Measurements from ENCODE around the gene PWWP2B. TPM values are rescaled to one million over a fixed set of nuclear protein-coding genes. Genes with fewer than 3 reads are reported as not detected.

Gene PWWP2B
- total RNA-seq, 2 donors from 2014 or later = 1.5 to 3.1 TPM

DNA sequence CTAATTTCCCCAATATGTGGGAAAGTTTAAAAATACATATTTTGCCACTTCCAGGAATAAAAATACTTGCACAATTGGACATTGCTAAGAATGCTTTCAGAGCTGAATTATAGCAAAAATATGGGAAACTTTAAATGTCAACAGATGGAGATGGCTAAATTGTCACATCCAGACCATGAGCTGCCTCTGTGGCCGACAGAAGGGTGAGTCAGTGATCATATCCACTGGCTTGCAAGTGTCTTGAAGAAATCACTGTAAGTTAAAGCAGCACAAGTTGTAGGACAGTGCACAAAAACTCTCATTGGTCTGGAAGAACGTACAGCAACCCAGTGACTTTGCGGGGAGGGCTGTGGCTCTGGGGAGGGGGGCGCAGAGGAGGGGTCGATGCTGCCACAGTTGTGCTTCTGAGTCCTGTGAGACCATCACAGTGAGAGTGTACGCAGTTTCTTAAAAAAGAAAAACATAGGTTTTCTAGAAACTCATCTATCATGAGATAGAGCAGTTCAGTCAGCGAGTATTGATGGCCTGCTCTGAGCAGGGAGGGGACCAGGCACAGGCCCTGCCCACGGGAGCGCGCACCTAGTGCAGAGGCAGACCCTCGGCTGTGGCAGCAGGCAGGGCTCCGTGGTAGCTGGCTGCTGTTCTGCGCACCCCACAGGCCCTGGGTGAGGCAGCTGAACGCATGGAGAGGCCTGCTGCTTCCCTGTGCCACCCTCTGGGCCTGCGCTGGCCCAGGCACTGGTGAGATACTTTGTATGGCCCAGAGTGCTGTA is 39.5 kb upstream of the PWWP2B start:
- H3K36me3 Mint-ChIP-seq (ENCODE audit: low read depth) = no peaks in the 10 kb centered on the region
- no peaks in the 10 kb centered on the region for H3K27me3 Mint-ChIP-seq

GRCh38 chr10:132359305-132360040 is 37.5 kb upstream of the PWWP2B start:
- Mint-ChIP-seq H3K27me3 (no peaks in the 10 kb centered on the region), H3K4me1 (peaks cover 5% of the 10 kb centered on the region), H3K9me3 (peaks cover 5% of the 10 kb centered on the region), H3K36me3 (ENCODE audit: low read depth) (peaks cover 7% of the 10 kb centered on the region), H3K4me3 (no peak overlapping the region), H3K27ac (no peak overlapping the region)
- no peak for ATAC-seq (replicated peaks)

More for the DNA sequence above, 39.5 kb upstream of the PWWP2B start:
- ATAC-seq (replicated peaks) = no peak
- Mint-ChIP-seq H3K4me3 (no peak overlapping the region), H3K9me3 (no peaks in the 10 kb centered on the region), H3K27ac (no peak overlapping the region), H3K4me1 (peaks cover 4% of the 10 kb centered on the region)

DNA sequence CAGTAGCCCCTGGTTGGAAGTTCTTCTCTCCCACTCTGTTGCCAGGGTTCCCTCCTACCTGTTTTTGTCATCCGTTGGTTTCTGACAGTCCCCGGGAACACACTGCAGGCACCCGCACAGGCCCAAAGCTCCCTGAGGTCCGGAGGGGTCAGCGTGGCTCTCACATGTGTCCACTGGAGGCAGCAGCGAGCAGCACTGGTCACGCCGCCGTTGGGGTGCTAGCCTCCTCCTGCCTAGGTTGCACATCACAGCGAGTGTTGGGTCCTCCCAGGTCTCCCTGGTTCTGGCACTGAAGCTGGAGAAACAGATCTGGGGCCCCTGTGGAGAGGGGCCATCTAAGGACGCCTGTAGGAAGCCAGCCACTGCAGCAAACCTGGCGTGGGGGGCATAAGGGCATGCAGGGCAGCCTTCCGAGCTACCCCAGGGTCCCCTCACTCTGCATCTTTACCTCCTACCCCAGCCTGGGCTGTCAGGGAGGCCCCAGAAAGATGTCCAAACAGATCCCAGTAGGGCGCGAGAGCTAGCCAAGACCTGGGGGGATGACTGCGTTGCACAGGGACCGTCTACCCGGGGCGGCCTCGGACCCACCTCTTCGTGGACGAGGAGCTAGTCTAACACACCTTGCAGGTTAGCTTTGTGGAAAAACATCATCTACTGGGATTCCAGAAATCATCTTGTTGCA is 36.1 kb upstream of the PWWP2B start:
- Mint-ChIP-seq H3K27me3 (no peaks in the 10 kb centered on the region), H3K27ac (no peak overlapping the region), H3K4me3 (no peak overlapping the region), H3K36me3 (ENCODE audit: low read depth) (peaks cover 14% of the 10 kb centered on the region), H3K4me1 (peaks cover 10% of the 10 kb centered on the region), H3K9me3 (peaks cover 9% of the 10 kb centered on the region)
- no peak for ATAC-seq (replicated peaks)

DNA sequence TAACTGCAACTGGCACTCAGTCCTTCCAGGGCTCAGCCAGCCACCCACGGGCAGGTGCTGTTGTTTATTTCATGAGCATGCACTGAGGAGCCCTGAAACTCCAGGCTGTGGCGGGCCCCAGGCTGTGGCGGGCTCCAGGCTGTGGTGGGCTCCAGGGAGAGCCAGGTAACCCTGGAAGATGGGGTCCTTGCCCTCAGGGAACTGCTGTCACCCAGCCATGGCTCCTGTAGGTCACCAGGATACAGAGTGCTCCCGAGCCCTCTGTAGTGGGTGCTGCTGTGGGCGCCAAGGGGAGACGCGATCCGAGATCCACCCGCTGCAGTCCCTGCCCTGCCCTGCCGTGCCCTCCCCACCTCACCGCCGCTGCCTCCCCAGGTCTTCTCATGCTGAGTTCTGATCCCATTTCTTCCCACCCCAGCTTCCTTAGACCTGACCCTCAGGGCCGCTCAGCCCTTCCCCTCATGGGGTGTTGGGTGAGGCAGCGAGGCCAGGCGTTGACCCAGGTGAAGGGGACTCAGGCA is 35.4 kb upstream of the PWWP2B start:
- H3K4me1 Mint-ChIP-seq = peaks cover 10% of the 10 kb centered on the region
- no peak overlapping the region for H3K27ac Mint-ChIP-seq
- ATAC-seq (replicated peaks) = no peak
- H3K27me3 Mint-ChIP-seq = no peaks in the 10 kb centered on the region
- H3K4me3 Mint-ChIP-seq = no peak overlapping the region
- peaks cover 14% of the 10 kb centered on the region for H3K36me3 Mint-ChIP-seq (ENCODE audit: low read depth)
- peaks cover 9% of the 10 kb centered on the region for H3K9me3 Mint-ChIP-seq

- H3K27me3 Mint-ChIP-seq = no peaks in the 10 kb centered on the region
- H3K4me1 Mint-ChIP-seq = peaks cover 10% of the 10 kb centered on the region
- H3K4me3 Mint-ChIP-seq = no peak overlapping the region
- no peak overlapping the region for H3K27ac Mint-ChIP-seq
- peaks cover 9% of the 10 kb centered on the region for H3K9me3 Mint-ChIP-seq
- peaks cover 16% of the 10 kb centered on the region for H3K36me3 Mint-ChIP-seq (ENCODE audit: low read depth)
- no peak for ATAC-seq (replicated peaks)
These were observed 34.8 kb upstream of the PWWP2B start for GRCh38 chr10:132362151-132362611.

- H3K36me3 Mint-ChIP-seq (ENCODE audit: low read depth) = peaks cover 20% of the 10 kb centered on the region
- no peak overlapping the region for H3K27ac Mint-ChIP-seq
- no peaks in the 10 kb centered on the region for H3K27me3 Mint-ChIP-seq
- H3K9me3 Mint-ChIP-seq = peaks cover 9% of the 10 kb centered on the region
- no peak overlapping the region for H3K4me3 Mint-ChIP-seq
- peaks cover 10% of the 10 kb centered on the region for H3K4me1 Mint-ChIP-seq
- no peak for ATAC-seq (replicated peaks)
These were observed 33.6 kb upstream of the PWWP2B start for GRCh38 chr10:132363376-132363775.

DNA sequence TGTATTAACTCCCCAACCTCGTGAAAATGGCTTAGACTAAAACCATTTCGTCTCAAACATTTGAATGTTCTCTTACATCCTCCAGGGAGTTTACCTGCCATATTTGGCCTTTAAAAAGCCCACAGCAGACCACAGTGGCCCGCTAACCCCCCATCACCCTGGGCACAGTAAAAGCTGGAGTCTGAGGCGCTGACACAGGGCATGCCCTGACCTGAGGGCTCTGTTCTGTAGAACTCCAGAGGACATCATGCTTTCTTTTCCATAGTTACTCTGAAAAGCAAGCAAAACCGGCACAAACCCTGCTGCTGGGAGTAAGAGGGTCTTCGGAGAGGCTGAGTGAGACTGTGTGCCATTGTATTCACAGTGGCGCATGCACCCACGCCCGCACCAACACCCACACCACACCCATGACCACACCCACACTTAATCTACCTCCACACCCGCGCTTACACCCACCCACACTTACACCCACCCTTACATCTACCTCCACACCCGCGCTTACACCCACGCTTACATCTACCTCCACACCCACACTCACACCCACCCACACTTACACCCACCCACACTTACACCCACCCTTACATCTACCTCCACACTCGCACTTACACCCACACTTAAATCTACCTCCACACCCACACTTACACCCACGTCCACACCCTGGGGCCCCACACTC is 32.9 kb upstream of the PWWP2B start:
- H3K27me3 Mint-ChIP-seq = no peaks in the 10 kb centered on the region
- H3K9me3 Mint-ChIP-seq = peaks cover 9% of the 10 kb centered on the region
- H3K4me1 Mint-ChIP-seq = peaks cover 10% of the 10 kb centered on the region
- ATAC-seq (replicated peaks) = peak; percentile 61
- peaks cover 20% of the 10 kb centered on the region for H3K36me3 Mint-ChIP-seq (ENCODE audit: low read depth)
- H3K4me3 Mint-ChIP-seq = peak overlapping the region; percentile 52
- H3K27ac Mint-ChIP-seq = peak overlapping the region; percentile 98

GRCh38 chr10:132364594-132364970 is 32.4 kb upstream of the PWWP2B start:
- Mint-ChIP-seq H3K36me3 (ENCODE audit: low read depth) (peaks cover 20% of the 10 kb centered on the region), H3K4me3 (peak overlapping the region; percentile 52), H3K27ac (peak overlapping the region; percentile 98), H3K4me1 (peaks cover 10% of the 10 kb centered on the region), H3K9me3 (peaks cover 9% of the 10 kb centered on the region), H3K27me3 (no peaks in the 10 kb centered on the region)
- ATAC-seq (replicated peaks) = peak; percentile 73

- Mint-ChIP-seq H3K27ac (peak overlapping the region; percentile 98), H3K4me3 (peak overlapping the region; percentile 52), H3K27me3 (no peaks in the 10 kb centered on the region), H3K9me3 (peaks cover 9% of the 10 kb centered on the region), H3K4me1 (peaks cover 10% of the 10 kb centered on the region), H3K36me3 (ENCODE audit: low read depth) (peaks cover 20% of the 10 kb centered on the region)
- peak; percentile 37 for ATAC-seq (replicated peaks)
These were observed 31.9 kb upstream of the PWWP2B start for GRCh38 chr10:132365102-132365501.

- H3K27ac Mint-ChIP-seq = no peak overlapping the region
- H3K27me3 Mint-ChIP-seq = no peaks in the 10 kb centered on the region
- no peak overlapping the region for H3K4me3 Mint-ChIP-seq
- ATAC-seq (replicated peaks) = no peak
- peaks cover 10% of the 10 kb centered on the region for H3K4me1 Mint-ChIP-seq
- H3K36me3 Mint-ChIP-seq (ENCODE audit: low read depth) = peaks cover 20% of the 10 kb centered on the region
- H3K9me3 Mint-ChIP-seq = peaks cover 9% of the 10 kb centered on the region
These were observed 31.0 kb upstream of the PWWP2B start for GRCh38 chr10:132366006-132366405.

GRCh38 chr10:132366499-132366898 is 30.5 kb upstream of the PWWP2B start:
- Mint-ChIP-seq H3K4me1 (peaks cover 10% of the 10 kb centered on the region), H3K27me3 (no peaks in the 10 kb centered on the region), H3K27ac (no peak overlapping the region), H3K36me3 (ENCODE audit: low read depth) (peaks cover 20% of the 10 kb centered on the region), H3K4me3 (no peak overlapping the region), H3K9me3 (peaks cover 9% of the 10 kb centered on the region)
- no peak for ATAC-seq (replicated peaks)

DNA sequence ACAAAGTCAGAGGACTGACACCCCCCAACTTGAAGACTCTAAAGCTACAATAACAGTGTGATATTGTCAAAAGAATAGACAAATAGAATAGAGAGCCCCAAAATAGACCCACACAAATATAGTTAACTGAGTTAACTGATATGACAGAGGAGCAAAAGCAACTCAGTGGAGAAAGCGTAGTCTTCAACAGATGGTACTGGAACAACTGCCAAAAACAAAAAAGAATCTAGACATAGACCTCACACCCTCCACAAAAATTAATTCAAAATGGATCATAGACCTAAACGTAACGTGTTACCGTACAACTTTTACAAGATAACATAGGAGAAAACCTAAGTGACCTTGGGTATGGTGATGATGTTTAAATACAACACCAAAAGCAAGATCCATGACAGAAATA is 28.6 kb upstream of the PWWP2B start:
- H3K9me3 Mint-ChIP-seq = peaks cover 9% of the 10 kb centered on the region
- no peak overlapping the region for H3K4me3 Mint-ChIP-seq
- H3K27ac Mint-ChIP-seq = no peak overlapping the region
- ATAC-seq (replicated peaks) = no peak
- peaks cover 20% of the 10 kb centered on the region for H3K36me3 Mint-ChIP-seq (ENCODE audit: low read depth)
- H3K27me3 Mint-ChIP-seq = no peaks in the 10 kb centered on the region
- peaks cover 16% of the 10 kb centered on the region for H3K4me1 Mint-ChIP-seq

DNA sequence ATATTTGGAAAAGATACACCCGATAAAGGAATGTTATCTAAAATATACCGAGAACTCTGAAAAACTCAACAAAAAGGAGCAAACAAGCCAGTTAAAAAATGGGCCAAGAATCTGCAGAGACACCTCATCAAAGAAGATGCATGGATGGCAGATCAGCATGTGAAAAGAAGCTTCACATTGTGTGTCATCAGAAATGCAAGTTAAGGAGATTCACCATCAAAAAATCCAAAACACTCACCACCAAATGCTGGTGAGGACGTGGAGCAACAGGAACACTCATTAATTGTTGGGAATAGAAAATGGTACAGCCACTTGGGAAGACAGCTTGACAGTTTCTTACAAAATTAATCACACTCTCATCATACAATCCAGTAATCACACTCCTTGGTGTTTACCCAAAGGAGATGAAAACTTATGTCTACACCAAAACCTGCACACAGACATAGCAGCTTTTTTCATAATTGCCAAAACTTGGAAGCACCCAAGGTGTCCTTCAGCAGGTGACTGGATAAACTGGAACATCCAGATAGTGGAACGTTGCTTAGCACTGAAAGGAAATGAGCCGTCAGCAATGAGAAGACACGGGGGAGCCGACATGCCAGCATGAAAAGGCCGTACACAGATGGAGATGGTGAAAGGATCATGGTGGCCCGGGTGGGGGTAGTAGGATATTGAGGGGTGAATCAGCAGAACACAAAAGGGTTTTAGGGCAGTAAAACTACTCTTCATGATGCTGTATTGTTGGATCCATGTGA is 27.9 kb upstream of the PWWP2B start:
- Mint-ChIP-seq H3K27ac (no peak overlapping the region), H3K36me3 (ENCODE audit: low read depth) (peaks cover 17% of the 10 kb centered on the region), H3K27me3 (no peaks in the 10 kb centered on the region), H3K9me3 (peaks cover 8% of the 10 kb centered on the region), H3K4me1 (peaks cover 14% of the 10 kb centered on the region), H3K4me3 (no peak overlapping the region)
- ATAC-seq (replicated peaks) = no peak

All from activated T-helper 17 cell treated with anti-CD3 and anti-CD28 coated beads, Interleukin-2, amount 50 U/mL, for 72 hours (primary cell).